ENCODE data around the gene BCAM. TPM values are rescaled to one million over a fixed set of nuclear protein-coding genes. Genes with fewer than 3 reads are reported as not detected.

BCAM gene
- total RNA-seq, 1 experiment from 2014 or later, result 73.0 TPM

GRCh38 chr19:44777715-44778347 lies 31.1 kb upstream of the BCAM start, which contains the start of gene CBLC:
CBLC (plus strand) TSS chr19:44777890; CDS start chr19:44777932, 42 bp downstream.
- no peak within 1 kb of the TSS for H3K56ac ChIP-seq (ENCODE audit: insufficient read length, low read depth, low read length)
- TF ChIP-seq, protein P1, sequence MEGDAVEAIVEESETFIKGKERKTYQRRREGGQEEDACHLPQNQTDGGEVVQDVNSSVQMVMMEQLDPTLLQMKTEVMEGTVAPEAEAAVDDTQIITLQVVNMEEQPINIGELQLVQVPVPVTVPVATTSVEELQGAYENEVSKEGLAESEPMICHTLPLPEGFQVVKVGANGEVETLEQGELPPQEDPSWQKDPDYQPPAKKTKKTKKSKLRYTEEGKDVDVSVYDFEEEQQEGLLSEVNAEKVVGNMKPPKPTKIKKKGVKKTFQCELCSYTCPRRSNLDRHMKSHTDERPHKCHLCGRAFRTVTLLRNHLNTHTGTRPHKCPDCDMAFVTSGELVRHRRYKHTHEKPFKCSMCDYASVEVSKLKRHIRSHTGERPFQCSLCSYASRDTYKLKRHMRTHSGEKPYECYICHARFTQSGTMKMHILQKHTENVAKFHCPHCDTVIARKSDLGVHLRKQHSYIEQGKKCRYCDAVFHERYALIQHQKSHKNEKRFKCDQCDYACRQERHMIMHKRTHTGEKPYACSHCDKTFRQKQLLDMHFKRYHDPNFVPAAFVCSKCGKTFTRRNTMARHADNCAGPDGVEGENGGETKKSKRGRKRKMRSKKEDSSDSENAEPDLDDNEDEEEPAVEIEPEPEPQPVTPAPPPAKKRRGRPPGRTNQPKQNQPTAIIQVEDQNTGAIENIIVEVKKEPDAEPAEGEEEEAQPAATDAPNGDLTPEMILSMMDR (conservative IDR thresholded peaks at IDR 0.05), result 0 out of 3 replicates have a peak, but pooled peaks have one; percentile 27
- H3K27me3 Mint-ChIP-seq (ENCODE audit: low read depth), result peaks cover 11% of the 10 kb centered on the region
- no peak within 1 kb of the TSS for H3K27ac ChIP-seq (ENCODE audit: insufficient read length, low read depth, low read length)
- H3K18ac ChIP-seq (ENCODE audit: insufficient read length, low read depth, low read length), result peak within 1 kb of the TSS; percentile 45
- peaks cover 3 to 7% of the 10 kb centered on the region in 2 experiments; a peak in 2 of 4 replicates for H3K4me1 Mint-ChIP-seq
- H4K5ac ChIP-seq (ENCODE audit: insufficient read length, low read depth, low read length), result no peak within 1 kb of the TSS
- H3K4ac ChIP-seq (ENCODE audit: low read depth, low read length), result no peak within 1 kb of the TSS
- peaks cover 4% of the 10 kb centered on the region for H3K23me2 ChIP-seq (ENCODE audit: insufficient read length, low read depth, low read length, poor library complexity, severe bottlenecking)
- no peaks in the 10 kb centered on the region; the same call in 1 of the 2 replicates for H3K4me1 ChIP-seq (ENCODE audit: insufficient read depth, low read length)
- no peak within 1 kb of the TSS for H2BK5ac ChIP-seq (ENCODE audit: insufficient read length, low read length)
- H3K79me1 ChIP-seq (ENCODE audit: insufficient read depth, low read depth, low read length, poor library complexity, severe bottlenecking), result no peaks in the 10 kb centered on the region
- no peak within 1 kb of the TSS for H2BK120ac ChIP-seq (ENCODE audit: low read depth, low read length, poor library complexity, severe bottlenecking)
- WGBS (ENCODE audit: extremely low coverage, insufficient read length, low lambda C conversion rate), result no CpG with 5 or more reads among the region's 47 CpGs
- no peak within 1 kb of the TSS for H4K91ac ChIP-seq (ENCODE audit: insufficient read length, low read depth, low read length)
- H3K27ac Mint-ChIP-seq, result no peak within 1 kb of the TSS; a peak in 1 of 7 replicates
- no peak within 1 kb of the TSS for H2BK20ac ChIP-seq (ENCODE audit: low read depth, low read length, poor library complexity, severe bottlenecking)
- H3K36me3 Mint-ChIP-seq (ENCODE audit: insufficient read depth in 1 of 3, low read depth in 3 of 3), result no peaks in the 10 kb centered on the region
- no peaks in the 10 kb centered on the region; a peak in 2 of 5 replicates for H3K9me3 Mint-ChIP-seq
- peak within 1 kb of the TSS; percentile 39 for H3K9ac ChIP-seq (ENCODE audit: extremely low read depth, insufficient read length, low read length)
- no peaks in the 10 kb centered on the region for H3K79me2 ChIP-seq (ENCODE audit: insufficient read depth, low read length)
- peak within 1 kb of the TSS; percentile 54 to 78 for H3K4me3 Mint-ChIP-seq
- no peaks in the 10 kb centered on the region for H3K9me3 ChIP-seq (ENCODE audit: control insufficient read depth, low read depth, low read length)
- peak; percentile 97 for DNase-seq
- peak within 1 kb of the TSS; percentile 47 for H3K4me2 ChIP-seq (ENCODE audit: insufficient read depth, insufficient read length, low read length)
- H2BK15ac ChIP-seq (ENCODE audit: low read depth, low read length), result no peak within 1 kb of the TSS
- H2BK12ac ChIP-seq (ENCODE audit: insufficient read length, low read depth, low read length), result no peak within 1 kb of the TSS
- no peak within 1 kb of the TSS for H3T11ph ChIP-seq (ENCODE audit: low read length)
- H3K14ac ChIP-seq (ENCODE audit: insufficient read depth, low read length), result peak within 1 kb of the TSS; percentile 65; the same call in 1 of the 2 replicates
- H3K27me3 ChIP-seq (ENCODE audit: insufficient read depth, low read length), result peaks cover 3% of the 10 kb centered on the region; the same call in 1 of the 2 replicates
- H3K23ac ChIP-seq (ENCODE audit: insufficient read length, low read depth, low read length), result no peak within 1 kb of the TSS
- H2AK5ac ChIP-seq (ENCODE audit: insufficient read length, low read length), result no peak within 1 kb of the TSS
- no peak within 1 kb of the TSS for H2AFZ ChIP-seq (ENCODE audit: low read length)
- no peak within 1 kb of the TSS for H4K8ac ChIP-seq (replicated peaks; ENCODE audit: insufficient read length, low read depth, low read length)
- peaks cover 2% of the 10 kb centered on the region for H4K20me1 ChIP-seq (ENCODE audit: control insufficient read depth, insufficient read depth, insufficient read length)

All from H9 (cell line).